Testis (tissue), 2 donors: ENCODE results near the gene PKIG.

Experiments used
- POLR2A ChIP-seq: fragments of 450-650 bp; IDR thresholded peaks from one replicate; pipeline ENCODE4 v1.6.1; 2017; ENCODE audit warnings: antibody characterized with exemption, mild to moderate bottlenecking, moderate library complexity
- TF ChIP-seq, protein P1 (sequence below), 3 experiments: fragments of 450-650 bp in 2 of 3; fragments of 200-600 bp in 1 of 3; sonication (generic) in 1 of 3; IDR thresholded peaks; one replicate each; pipeline ENCODE4 v1.5.1; 2016 to 2019; ENCODE audit warnings: antibody characterized with exemption in 3 of 3, mild to moderate bottlenecking in 2 of 3, moderate library complexity in 1 of 3

GRCh38 chr20:44615169-44615791 lies 32.9 kb downstream of the PKIG start:
- TF ChIP-seq, protein P1, sequence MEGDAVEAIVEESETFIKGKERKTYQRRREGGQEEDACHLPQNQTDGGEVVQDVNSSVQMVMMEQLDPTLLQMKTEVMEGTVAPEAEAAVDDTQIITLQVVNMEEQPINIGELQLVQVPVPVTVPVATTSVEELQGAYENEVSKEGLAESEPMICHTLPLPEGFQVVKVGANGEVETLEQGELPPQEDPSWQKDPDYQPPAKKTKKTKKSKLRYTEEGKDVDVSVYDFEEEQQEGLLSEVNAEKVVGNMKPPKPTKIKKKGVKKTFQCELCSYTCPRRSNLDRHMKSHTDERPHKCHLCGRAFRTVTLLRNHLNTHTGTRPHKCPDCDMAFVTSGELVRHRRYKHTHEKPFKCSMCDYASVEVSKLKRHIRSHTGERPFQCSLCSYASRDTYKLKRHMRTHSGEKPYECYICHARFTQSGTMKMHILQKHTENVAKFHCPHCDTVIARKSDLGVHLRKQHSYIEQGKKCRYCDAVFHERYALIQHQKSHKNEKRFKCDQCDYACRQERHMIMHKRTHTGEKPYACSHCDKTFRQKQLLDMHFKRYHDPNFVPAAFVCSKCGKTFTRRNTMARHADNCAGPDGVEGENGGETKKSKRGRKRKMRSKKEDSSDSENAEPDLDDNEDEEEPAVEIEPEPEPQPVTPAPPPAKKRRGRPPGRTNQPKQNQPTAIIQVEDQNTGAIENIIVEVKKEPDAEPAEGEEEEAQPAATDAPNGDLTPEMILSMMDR (IDR thresholded peaks at IDR 0.05) = no peak
- no peak for TF ChIP-seq POLR2A
